ENCODE measurements around the gene PDZD4.

PDZD4 gene

GRCh38 chrX:153805436-153805835 is 24.9 kb downstream of the PDZD4 start:
- no peak for DNase-seq

DNA sequence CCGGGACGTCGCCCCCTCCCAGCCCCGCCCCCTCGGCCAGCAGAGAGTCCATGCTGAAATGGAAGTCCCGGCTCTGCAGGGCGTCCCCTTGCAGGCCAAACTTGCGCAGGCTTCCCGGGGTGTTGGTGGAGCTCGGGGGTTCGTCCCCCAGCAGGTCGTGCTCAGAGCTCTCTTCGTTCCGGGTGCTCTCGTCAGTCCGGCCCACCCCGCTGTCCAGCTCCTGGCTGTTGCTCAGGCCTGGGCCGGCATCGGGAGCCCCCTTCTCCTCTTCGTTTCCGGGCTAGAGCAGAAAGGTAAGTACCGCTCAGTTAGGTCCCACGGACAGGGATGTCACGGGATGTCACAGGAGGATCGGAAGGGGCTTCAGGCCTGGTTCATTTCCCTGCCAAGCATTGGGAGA is 25.7 kb downstream of the PDZD4 start:
- no peak for DNase-seq

GRCh38 chrX:153804100-153804595 is 26.2 kb downstream of the PDZD4 start:
- DNase-seq = no peak

DNA sequence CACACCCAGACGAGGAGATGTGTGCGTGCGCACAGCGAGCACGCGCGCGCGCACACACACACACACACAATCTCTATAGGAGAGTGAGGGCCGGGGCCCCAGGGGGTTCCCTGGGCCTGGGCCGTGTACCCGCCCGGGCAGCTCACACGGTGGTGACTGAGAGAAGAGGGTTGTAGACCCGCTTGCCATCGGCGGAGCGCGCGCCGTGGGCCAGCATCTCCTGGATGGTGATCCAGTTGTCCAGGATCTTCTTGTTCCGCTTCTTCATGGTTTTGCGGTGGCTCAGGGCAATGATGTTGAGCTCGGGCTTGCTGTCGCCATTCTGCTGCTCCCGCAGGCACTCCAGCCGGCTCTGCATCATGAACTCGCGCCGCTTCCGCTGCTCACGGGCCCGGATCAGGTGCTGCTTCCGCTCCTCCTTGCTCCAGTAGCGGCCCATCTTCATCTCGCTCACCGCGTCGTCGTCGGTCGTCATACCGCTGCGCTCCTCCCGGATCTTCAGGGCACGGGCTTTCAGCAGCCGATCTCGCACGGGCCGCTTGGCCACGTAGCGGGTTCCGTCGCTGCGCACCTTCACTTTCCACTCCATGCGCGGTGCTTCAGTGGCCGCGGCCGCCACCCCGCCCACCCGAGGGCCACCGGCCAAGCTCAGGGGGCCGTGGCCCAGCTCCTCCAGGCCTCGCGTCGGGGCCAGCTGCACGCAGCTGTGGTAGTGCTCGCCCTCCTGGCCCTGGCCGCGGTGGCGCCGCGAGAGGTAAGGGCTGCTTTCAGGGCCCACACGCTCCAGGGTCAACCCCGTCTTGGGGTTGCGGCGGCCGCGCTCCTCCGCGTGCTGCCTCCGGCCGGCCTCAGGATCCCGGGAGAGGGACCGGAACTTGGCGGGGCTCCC is 26.9 kb downstream of the PDZD4 start:
- DNase-seq = no peak

- no peak for DNase-seq
These were observed 27.8 kb downstream of the PDZD4 start for GRCh38 chrX:153802513-153803045.

- DNase-seq = peak; percentile 42 to 60 (median 45)
These were observed 28.7 kb downstream of the PDZD4 start for GRCh38 chrX:153801669-153802068.

DNA sequence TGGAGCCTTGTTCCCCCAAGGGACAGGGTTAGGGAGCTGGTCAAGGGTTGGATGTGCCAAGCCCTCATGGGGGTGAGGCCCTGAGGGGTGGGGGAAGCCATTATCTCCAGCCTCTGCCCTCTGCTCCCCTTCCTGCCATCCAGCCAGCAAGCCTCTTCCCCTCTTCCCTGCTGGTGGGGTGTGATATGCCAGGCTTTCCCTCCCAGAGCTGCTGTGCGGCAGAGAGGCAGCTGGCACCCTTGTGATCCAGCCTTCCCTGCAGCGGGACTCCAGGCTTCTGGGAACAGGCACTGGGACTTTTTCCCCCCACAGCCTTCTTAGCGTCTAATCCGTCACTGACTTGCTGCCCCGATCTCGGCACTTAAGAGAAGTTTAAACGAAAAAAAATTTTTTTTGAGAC is 29.6 kb downstream of the PDZD4 start:
- no peak for DNase-seq

DNA sequence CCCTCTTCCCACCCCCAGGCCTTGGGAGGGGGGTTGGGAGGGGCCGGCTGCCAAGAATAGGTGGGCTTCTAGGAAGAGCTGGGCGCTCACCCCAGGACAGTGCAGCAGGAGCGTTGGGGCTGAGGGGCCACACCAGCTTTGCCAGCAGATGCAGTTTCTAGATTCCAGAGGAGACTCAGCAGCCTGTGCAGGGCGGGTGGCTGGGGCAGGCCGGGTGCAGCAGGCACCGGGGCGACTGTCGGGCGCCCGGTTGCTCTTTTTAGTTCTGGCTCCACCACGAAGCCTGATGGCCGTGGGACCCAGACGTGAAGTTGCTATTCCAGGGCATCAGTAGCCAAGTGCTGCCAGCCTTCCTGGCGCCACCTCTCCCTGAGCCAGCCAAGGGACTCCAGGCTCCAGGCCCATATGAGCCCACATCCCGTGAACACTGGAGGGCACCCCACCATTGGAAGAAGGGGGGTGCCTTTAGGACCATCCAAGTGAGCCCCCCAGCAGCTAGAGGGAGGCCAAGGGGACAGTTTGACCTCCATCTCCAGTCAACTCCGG is 30.1 kb downstream of the PDZD4 start:
- no peak for DNase-seq

- DNase-seq = no peak
These were observed 31.0 kb downstream of the PDZD4 start for GRCh38 chrX:153799326-153799725.

DNA sequence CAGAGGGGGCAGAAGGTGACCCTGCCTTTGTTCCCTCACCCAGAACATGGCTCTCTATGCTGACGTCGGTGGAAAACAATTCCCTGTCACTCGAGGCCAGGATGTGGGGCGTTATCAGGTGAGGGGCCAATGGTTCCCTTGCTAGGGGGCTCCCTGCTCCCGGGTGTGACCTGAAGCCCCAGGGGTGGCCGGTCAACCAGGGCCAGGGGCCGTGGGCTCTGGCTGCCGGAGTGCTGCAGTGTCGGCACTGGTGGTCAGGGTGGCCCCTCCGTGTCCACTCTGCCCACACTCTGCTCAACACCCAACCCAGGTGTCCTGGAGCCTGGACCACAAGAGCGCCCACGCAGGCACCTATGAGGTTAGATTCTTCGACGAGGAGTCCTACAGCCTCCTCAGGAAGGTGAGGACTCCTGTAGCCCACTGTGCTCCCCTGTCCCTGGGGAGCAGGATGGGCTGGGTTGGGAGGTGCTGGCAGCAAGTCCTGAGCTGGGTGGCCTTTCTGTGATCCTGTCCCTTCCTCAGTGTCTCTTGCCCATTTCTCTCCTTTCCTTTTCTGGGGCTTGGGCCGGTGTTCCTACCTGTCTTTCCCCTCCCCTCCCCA is 32.8 kb downstream of the PDZD4 start:
- DNase-seq = no peak

- peak in 2 of 3 donors; percentile 21 to 47 for DNase-seq
These were observed 35.2 kb downstream of the PDZD4 start for GRCh38 chrX:153794897-153795816.

DNA sequence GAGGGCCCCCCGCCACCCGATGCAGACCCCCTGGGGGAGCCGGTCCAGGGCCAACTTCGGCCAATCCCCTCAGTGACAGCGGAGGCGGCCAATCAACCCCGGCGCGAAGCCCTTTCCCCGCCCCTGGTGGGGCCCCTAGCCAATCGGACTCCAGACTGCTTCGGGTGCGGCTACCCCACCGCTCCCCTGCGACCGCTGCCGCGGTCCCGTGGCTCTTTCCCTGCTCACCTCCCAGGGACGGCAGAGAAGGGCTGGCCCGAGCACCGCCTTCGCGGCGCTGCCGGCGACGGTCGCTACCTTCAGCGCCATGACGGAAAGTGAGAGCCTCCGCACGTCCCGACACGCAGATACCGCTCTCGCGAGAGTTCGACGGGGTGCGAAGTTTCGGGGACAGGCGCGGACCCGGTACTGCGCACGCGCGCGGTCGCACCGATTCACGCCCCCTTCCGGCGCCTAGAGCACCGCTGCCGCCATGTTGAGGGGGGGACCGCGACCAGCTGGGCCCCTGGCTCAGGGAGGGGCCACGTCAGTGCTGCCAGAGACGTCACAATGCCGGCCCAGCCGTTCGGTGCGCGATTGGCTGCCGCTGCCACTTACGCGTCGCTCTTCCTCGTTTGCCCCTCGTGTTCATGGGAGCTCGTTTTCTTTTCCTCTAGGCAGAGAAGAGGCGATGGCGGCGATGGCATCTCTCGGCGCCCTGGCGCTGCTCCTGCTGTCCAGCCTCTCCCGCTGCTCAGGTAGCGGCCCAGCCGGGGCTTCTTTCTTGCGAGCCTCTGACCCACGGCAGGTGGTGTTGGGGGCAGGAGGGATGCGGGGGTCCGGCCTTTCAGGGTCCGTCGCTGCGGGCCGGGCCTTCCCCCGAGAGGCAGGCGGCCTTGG is 36.1 kb downstream of the PDZD4 start, which contains the start of the genes IDH3G and SSR4:
TSS of gene IDH3G (minus strand) at position 358 of the 879 bp plus-strand sequence. CDS start at position 309, 49 bp downstream.
TSS of gene SSR4 (plus strand) at position 651 of the 879 bp plus-strand sequence. CDS start at position 671, 20 bp downstream.
- peak; percentile 94 to 96 (median 96) for DNase-seq

DNA sequence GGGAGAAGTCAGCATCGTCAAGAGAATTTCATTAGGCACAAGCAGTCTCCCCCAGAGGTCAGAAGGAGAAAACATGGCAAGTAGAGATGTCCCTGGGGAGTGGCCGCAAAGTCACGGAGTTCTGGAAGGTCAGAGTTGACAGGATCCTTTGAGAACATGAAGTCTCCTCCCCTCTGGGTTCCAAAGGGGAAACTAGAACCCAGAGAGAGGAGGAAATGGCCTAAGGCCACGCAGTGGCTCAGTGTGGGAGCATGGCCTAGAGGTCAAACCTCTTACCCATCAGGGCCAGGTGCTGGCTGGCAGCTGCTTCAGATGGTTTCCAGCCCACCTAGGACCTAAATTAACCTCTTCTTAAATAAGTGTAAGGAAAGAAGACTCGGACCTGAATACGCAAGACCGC is 37.1 kb downstream of the PDZD4 start:
- DNase-seq = peak; percentile 55 to 61 (median 59)

DNA sequence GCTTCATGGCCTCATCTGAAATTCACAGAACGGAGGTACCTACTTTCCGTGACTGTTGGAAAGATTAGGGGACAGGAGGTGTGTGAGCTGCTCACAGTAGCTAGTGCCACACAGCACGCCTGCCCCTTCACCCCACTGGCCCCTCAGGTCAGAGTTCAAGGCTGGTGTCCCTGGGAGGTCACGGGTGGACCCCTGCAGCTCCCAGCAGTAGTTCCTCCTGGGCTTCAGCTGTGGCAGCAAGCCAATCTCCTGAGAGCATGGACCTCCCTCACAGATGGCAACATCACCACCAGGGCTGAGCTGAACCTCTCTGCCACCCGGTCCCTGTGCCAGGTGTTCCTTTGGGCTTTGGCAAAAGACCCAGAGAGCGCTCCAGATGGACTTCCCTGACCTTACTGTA is 38.0 kb downstream of the PDZD4 start:
- DNase-seq = no peak

- no peak for DNase-seq
These were observed 39.1 kb downstream of the PDZD4 start for GRCh38 chrX:153791104-153791852.

DNA sequence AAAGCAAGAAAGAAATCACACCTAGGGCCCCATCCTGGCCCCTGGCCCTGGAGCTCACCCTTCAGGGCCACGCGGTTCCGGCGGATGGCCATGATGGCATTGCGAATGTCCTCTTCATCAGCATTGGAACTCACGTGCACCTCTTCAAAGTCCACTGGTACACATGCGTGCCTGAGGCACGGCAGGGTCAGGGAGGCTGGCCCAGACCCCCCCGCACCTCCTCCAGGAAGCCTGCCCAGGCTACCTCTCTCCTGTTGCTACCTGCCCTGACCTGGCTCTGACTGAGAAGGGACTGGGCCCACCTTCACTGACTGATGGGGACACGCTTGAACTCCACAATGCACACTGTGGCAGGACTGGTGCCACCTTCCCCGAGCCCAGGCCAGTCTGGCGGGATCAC is 40.7 kb downstream of the PDZD4 start:
- DNase-seq = no peak

DNA sequence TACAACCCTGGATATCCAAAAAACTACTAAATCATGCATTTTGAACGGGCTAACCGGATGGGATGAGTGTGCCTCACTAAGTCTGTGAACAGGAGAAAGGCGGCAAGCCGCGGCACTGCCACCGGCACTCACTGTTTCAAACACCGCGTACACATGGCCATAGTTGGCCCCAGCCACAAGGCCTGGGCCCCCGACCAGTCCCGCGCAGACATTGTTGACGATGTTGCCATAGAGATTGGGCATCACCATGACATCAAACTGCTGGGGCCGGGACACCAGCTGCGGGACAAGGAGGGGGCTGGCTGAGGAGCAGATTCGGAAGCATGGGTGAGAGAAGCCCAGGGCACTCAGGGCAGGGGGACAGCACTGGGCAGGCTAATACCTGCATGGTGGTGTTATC is 43.7 kb downstream of the PDZD4 start:
- no peak for DNase-seq

DNA sequence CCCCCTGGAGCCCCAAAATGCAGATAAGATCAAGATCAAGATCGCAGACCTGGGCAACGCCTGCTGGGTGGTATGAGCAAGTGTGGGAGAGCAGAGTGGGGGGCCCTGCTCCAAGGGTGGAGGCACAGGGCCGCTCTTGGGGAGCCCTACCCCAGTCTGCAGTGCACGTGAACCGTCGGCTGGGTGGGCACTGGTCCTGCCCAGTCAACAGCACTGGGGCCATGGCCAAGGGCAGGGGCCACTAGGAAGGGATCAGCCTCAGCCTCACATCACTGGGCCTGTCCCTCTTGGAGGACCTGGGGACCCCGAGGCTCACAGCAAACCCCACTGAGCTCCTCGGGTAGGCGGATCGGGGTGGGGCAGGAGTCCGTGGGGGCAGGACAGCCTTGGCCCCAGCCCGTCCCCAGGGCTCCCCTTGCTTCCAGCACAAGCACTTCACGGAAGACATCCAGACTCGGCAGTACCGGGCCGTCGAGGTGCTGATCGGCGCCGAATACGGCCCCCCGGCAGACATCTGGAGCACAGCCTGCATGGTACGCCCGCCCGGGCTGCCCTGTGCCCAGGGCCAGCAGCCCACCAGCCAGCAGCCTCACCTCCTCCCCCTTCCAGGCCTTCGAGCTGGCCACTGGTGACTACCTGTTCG is 45.9 kb downstream of the PDZD4 start:
- no peak for DNase-seq

- DNase-seq = no peak
These were observed 46.8 kb downstream of the PDZD4 start for GRCh38 chrX:153783378-153784013.

All from suppressor macrophage treated with lipopolysaccharide for 1 hour (primary cell).